Measurements from ENCODE around the gene L3MBTL3. TPM values are rescaled to one million over a fixed set of nuclear protein-coding genes. Genes with fewer than 3 reads are reported as not detected.

The L3MBTL3 gene
- total RNA-seq, 1 experiment from 2014 or later: 1.7 TPM

- H3K27me3 ChIP-seq (ENCODE audit: low read length): 0 out of 2 replicates have a peak, but pooled peaks cover under 1% of the 10 kb centered on the region
- no peak overlapping the region for H3K4me3 ChIP-seq (ENCODE audit: low read length)
- no peak overlapping the region for H2AFZ ChIP-seq (ENCODE audit: low read length)
- H4K20me1 ChIP-seq (ENCODE audit: insufficient read depth, low read depth, low read length): no peaks in the 10 kb centered on the region
- DNase-seq: no peak
- no peaks in the 10 kb centered on the region for H3K36me3 ChIP-seq (ENCODE audit: insufficient read depth, low read length)
- no peak overlapping the region for H3K9ac ChIP-seq (ENCODE audit: low read length)
- H3K4me2 ChIP-seq (ENCODE audit: low read depth, low read length, poor library complexity, severe bottlenecking): no peak overlapping the region
- H3K79me2 ChIP-seq (ENCODE audit: low read length): no peaks in the 10 kb centered on the region
- no peaks in the 10 kb centered on the region for H3K4me1 ChIP-seq (ENCODE audit: low read length)
- no peak overlapping the region for H3K27ac ChIP-seq (ENCODE audit: low read length)
- no peaks in the 10 kb centered on the region for H3K9me2 ChIP-seq (replicated peaks; ENCODE audit: insufficient read depth, low read length)
- H3K9me3 ChIP-seq (ENCODE audit: low read length): no peaks in the 10 kb centered on the region
Measured at GRCh38 chr6:130152908-130153510, 134.6 kb downstream of the L3MBTL3 start.

- no peak overlapping the region for H3K4me3 ChIP-seq (ENCODE audit: low read length)
- H3K9me3 ChIP-seq (ENCODE audit: low read length): peaks cover 5% of the 10 kb centered on the region; the same call in 1 of the 2 replicates
- no peaks in the 10 kb centered on the region for H3K79me2 ChIP-seq (ENCODE audit: low read length)
- H4K20me1 ChIP-seq (ENCODE audit: insufficient read depth, low read depth, low read length): no peaks in the 10 kb centered on the region
- no peak overlapping the region for H2AFZ ChIP-seq (ENCODE audit: low read length)
- H3K4me2 ChIP-seq (ENCODE audit: low read depth, low read length, poor library complexity, severe bottlenecking): no peak overlapping the region
- no peak overlapping the region for H3K9ac ChIP-seq (ENCODE audit: low read length)
- H3K27ac ChIP-seq (ENCODE audit: low read length): no peak overlapping the region
- 0 out of 2 replicates have a peak, but pooled peaks cover 3% of the 10 kb centered on the region for H3K27me3 ChIP-seq (ENCODE audit: low read length)
- H3K4me1 ChIP-seq (ENCODE audit: low read length): no peaks in the 10 kb centered on the region
- DNase-seq: no peak
- H3K36me3 ChIP-seq (ENCODE audit: insufficient read depth, low read length): no peaks in the 10 kb centered on the region
- H3K9me2 ChIP-seq (replicated peaks; ENCODE audit: insufficient read depth, low read length): no peaks in the 10 kb centered on the region
Measured at GRCh38 chr6:130156908-130157307, 138.5 kb downstream of the L3MBTL3 start.

GRCh38 chr6:130158056-130158455, 139.7 kb downstream of the L3MBTL3 start:
- H3K9ac ChIP-seq (ENCODE audit: low read length): no peak overlapping the region
- H3K4me1 ChIP-seq (ENCODE audit: low read length): no peaks in the 10 kb centered on the region
- H3K4me3 ChIP-seq (ENCODE audit: low read length): no peak overlapping the region
- H2AFZ ChIP-seq (ENCODE audit: low read length): no peak overlapping the region
- H3K27ac ChIP-seq (ENCODE audit: low read length): no peak overlapping the region
- no peaks in the 10 kb centered on the region for H3K36me3 ChIP-seq (ENCODE audit: insufficient read depth, low read length)
- H3K79me2 ChIP-seq (ENCODE audit: low read length): no peaks in the 10 kb centered on the region
- H3K4me2 ChIP-seq (ENCODE audit: low read depth, low read length, poor library complexity, severe bottlenecking): no peak overlapping the region
- no peaks in the 10 kb centered on the region for H3K9me2 ChIP-seq (replicated peaks; ENCODE audit: insufficient read depth, low read length)
- 0 out of 2 replicates have a peak, but pooled peaks cover 3% of the 10 kb centered on the region for H3K27me3 ChIP-seq (ENCODE audit: low read length)
- no peak for DNase-seq
- H4K20me1 ChIP-seq (ENCODE audit: insufficient read depth, low read depth, low read length): no peaks in the 10 kb centered on the region
- H3K9me3 ChIP-seq (ENCODE audit: low read length): peaks cover 5% of the 10 kb centered on the region; the same call in 1 of the 2 replicates

- Histone ChIP-seq H3K9ac (ENCODE audit: low read length) (no peak overlapping the region), H3K27me3 (ENCODE audit: low read length) (0 out of 2 replicates have a peak, but pooled peaks cover 3% of the 10 kb centered on the region), H3K4me3 (ENCODE audit: low read length) (no peak overlapping the region), H3K9me3 (ENCODE audit: low read length) (peaks cover 5% of the 10 kb centered on the region; the same call in 1 of the 2 replicates), H3K27ac (ENCODE audit: low read length) (no peak overlapping the region), H2AFZ (ENCODE audit: low read length) (no peak overlapping the region), H4K20me1 (ENCODE audit: insufficient read depth, low read depth, low read length) (no peaks in the 10 kb centered on the region), H3K79me2 (ENCODE audit: low read length) (no peaks in the 10 kb centered on the region), H3K4me1 (ENCODE audit: low read length) (no peaks in the 10 kb centered on the region), H3K36me3 (ENCODE audit: insufficient read depth, low read length) (no peaks in the 10 kb centered on the region), H3K9me2 (replicated peaks; ENCODE audit: insufficient read depth, low read length) (no peaks in the 10 kb centered on the region), H3K4me2 (ENCODE audit: low read depth, low read length, poor library complexity, severe bottlenecking) (no peak overlapping the region)
- DNase-seq: no peak
Measured at GRCh38 chr6:130158548-130158947, 140.2 kb downstream of the L3MBTL3 start.

- peaks cover 5% of the 10 kb centered on the region; the same call in 1 of the 2 replicates for H3K9me3 ChIP-seq (ENCODE audit: low read length)
- H4K20me1 ChIP-seq (ENCODE audit: insufficient read depth, low read depth, low read length): no peaks in the 10 kb centered on the region
- H3K79me2 ChIP-seq (ENCODE audit: low read length): no peaks in the 10 kb centered on the region
- no peak overlapping the region for H3K9ac ChIP-seq (ENCODE audit: low read length)
- H3K4me3 ChIP-seq (ENCODE audit: low read length): no peak overlapping the region
- no peak overlapping the region for H3K4me2 ChIP-seq (ENCODE audit: low read depth, low read length, poor library complexity, severe bottlenecking)
- no peak overlapping the region for H2AFZ ChIP-seq (ENCODE audit: low read length)
- H3K27ac ChIP-seq (ENCODE audit: low read length): no peak overlapping the region
- no peak for DNase-seq
- 0 out of 2 replicates have a peak, but pooled peaks cover 3% of the 10 kb centered on the region for H3K27me3 ChIP-seq (ENCODE audit: low read length)
- no peaks in the 10 kb centered on the region for H3K9me2 ChIP-seq (replicated peaks; ENCODE audit: insufficient read depth, low read length)
- no peaks in the 10 kb centered on the region for H3K4me1 ChIP-seq (ENCODE audit: low read length)
- H3K36me3 ChIP-seq (ENCODE audit: insufficient read depth, low read length): no peaks in the 10 kb centered on the region
Measured at GRCh38 chr6:130159956-130160355, 141.6 kb downstream of the L3MBTL3 start.

GRCh38 chr6:130161683-130162404, 143.5 kb downstream of the L3MBTL3 start:
- H2AFZ ChIP-seq (ENCODE audit: low read length): no peak overlapping the region
- no peaks in the 10 kb centered on the region for H3K79me2 ChIP-seq (ENCODE audit: low read length)
- no peaks in the 10 kb centered on the region for H3K36me3 ChIP-seq (ENCODE audit: insufficient read depth, low read length)
- DNase-seq: no peak
- H3K4me2 ChIP-seq (ENCODE audit: low read depth, low read length, poor library complexity, severe bottlenecking): no peak overlapping the region
- no peak overlapping the region for H3K4me3 ChIP-seq (ENCODE audit: low read length)
- no peak overlapping the region for H3K27ac ChIP-seq (ENCODE audit: low read length)
- no peaks in the 10 kb centered on the region for H4K20me1 ChIP-seq (ENCODE audit: insufficient read depth, low read depth, low read length)
- no peaks in the 10 kb centered on the region for H3K9me2 ChIP-seq (replicated peaks; ENCODE audit: insufficient read depth, low read length)
- H3K4me1 ChIP-seq (ENCODE audit: low read length): no peaks in the 10 kb centered on the region
- peaks cover 5% of the 10 kb centered on the region; the same call in 1 of the 2 replicates for H3K9me3 ChIP-seq (ENCODE audit: low read length)
- no peak overlapping the region for H3K9ac ChIP-seq (ENCODE audit: low read length)
- H3K27me3 ChIP-seq (ENCODE audit: low read length): 0 out of 2 replicates have a peak, but pooled peaks cover 3% of the 10 kb centered on the region

GRCh38 chr6:130162421-130162820, 144.0 kb downstream of the L3MBTL3 start:
- H3K36me3 ChIP-seq (ENCODE audit: insufficient read depth, low read length): no peaks in the 10 kb centered on the region
- no peak overlapping the region for H3K4me3 ChIP-seq (ENCODE audit: low read length)
- H3K27ac ChIP-seq (ENCODE audit: low read length): no peak overlapping the region
- no peaks in the 10 kb centered on the region for H3K9me2 ChIP-seq (replicated peaks; ENCODE audit: insufficient read depth, low read length)
- H3K4me1 ChIP-seq (ENCODE audit: low read length): no peaks in the 10 kb centered on the region
- H3K9me3 ChIP-seq (ENCODE audit: low read length): peaks cover 5% of the 10 kb centered on the region; the same call in 1 of the 2 replicates
- H3K27me3 ChIP-seq (ENCODE audit: low read length): 0 out of 2 replicates have a peak, but pooled peaks cover 3% of the 10 kb centered on the region
- no peaks in the 10 kb centered on the region for H3K79me2 ChIP-seq (ENCODE audit: low read length)
- H4K20me1 ChIP-seq (ENCODE audit: insufficient read depth, low read depth, low read length): no peaks in the 10 kb centered on the region
- H3K9ac ChIP-seq (ENCODE audit: low read length): no peak overlapping the region
- H3K4me2 ChIP-seq (ENCODE audit: low read depth, low read length, poor library complexity, severe bottlenecking): no peak overlapping the region
- no peak overlapping the region for H2AFZ ChIP-seq (ENCODE audit: low read length)
- DNase-seq: no peak

GRCh38 chr6:130163266-130163665, 144.9 kb downstream of the L3MBTL3 start:
- no peaks in the 10 kb centered on the region for H3K27me3 ChIP-seq (ENCODE audit: low read length)
- no peak overlapping the region for H3K4me3 ChIP-seq (ENCODE audit: low read length)
- H3K27ac ChIP-seq (ENCODE audit: low read length): no peak overlapping the region
- no peaks in the 10 kb centered on the region for H3K79me2 ChIP-seq (ENCODE audit: low read length)
- H3K4me2 ChIP-seq (ENCODE audit: low read depth, low read length, poor library complexity, severe bottlenecking): no peak overlapping the region
- no peak overlapping the region for H2AFZ ChIP-seq (ENCODE audit: low read length)
- no peaks in the 10 kb centered on the region for H4K20me1 ChIP-seq (ENCODE audit: insufficient read depth, low read depth, low read length)
- DNase-seq: no peak
- H3K36me3 ChIP-seq (ENCODE audit: insufficient read depth, low read length): no peaks in the 10 kb centered on the region
- H3K9me3 ChIP-seq (ENCODE audit: low read length): peaks cover 5% of the 10 kb centered on the region; the same call in 1 of the 2 replicates
- no peak overlapping the region for H3K9ac ChIP-seq (ENCODE audit: low read length)
- H3K9me2 ChIP-seq (replicated peaks; ENCODE audit: insufficient read depth, low read length): no peaks in the 10 kb centered on the region
- no peaks in the 10 kb centered on the region for H3K4me1 ChIP-seq (ENCODE audit: low read length)

Measured in Karpas-422 (cell line).